ENCODE measurements around the gene KLHL17. TPM values are rescaled to one million over a fixed set of nuclear protein-coding genes. Genes with fewer than 3 reads are reported as not detected.
A peak's percentile ranks its signal among the peaks of the same experiment; 100 is the strongest.

KLHL17 gene
- total and polyA plus RNA-seq, 5 donors from 2014 or later, result 1.5 to 28.4 (median 1.6) TPM

GRCh38 chr1:997713-997992 is 37.3 kb downstream of the KLHL17 start:
- H3K9me3 ChIP-seq (ENCODE audit: control insufficient read depth in 2 of 2, low read length in 2 of 2), result no peaks in the 10 kb centered on the region
- Mint-ChIP-seq H3K36me3 (no peaks in the 10 kb centered on the region), H3K4me1 (peaks cover 0 to 22% (median 5%) of the 10 kb centered on the region in 4 donors), H3K27ac (no peak overlapping the region), H3K9me3 (peaks cover 0 to 4% (median 0%) of the 10 kb centered on the region in 7 donors), H3K4me3 (no peak overlapping the region), H3K27me3 (peaks cover 41% of the 10 kb centered on the region)
- H3K36me3 ChIP-seq (ENCODE audit: control insufficient read depth, insufficient read depth, low read length), result no peaks in the 10 kb centered on the region
- H3K4me3 ChIP-seq (ENCODE audit: low read depth, low read length), result no peak overlapping the region
- H3K4me1 ChIP-seq (ENCODE audit: control insufficient read depth, insufficient read depth, low read length, poor library complexity, severe bottlenecking), result peaks cover 38% of the 10 kb centered on the region
- DNase-seq (no peak), ATAC-seq (ENCODE audit: low read depth in 2 of 2) (no peak)
- no peak overlapping the region for H3K27ac ChIP-seq (ENCODE audit: insufficient read depth, low read length, poor library complexity, severe bottlenecking)
- H3K27me3 ChIP-seq (ENCODE audit: control insufficient read depth, insufficient read depth, low read length), result no peaks in the 10 kb centered on the region

GRCh38 chr1:997993-998744 is 37.8 kb downstream of the KLHL17 start:
- Histone ChIP-seq H3K4me3 (ENCODE audit: low read depth, low read length) (no peak overlapping the region), H3K27me3 (ENCODE audit: control insufficient read depth, insufficient read depth, low read length) (no peaks in the 10 kb centered on the region), H3K4me1 (ENCODE audit: control insufficient read depth, insufficient read depth, low read length, poor library complexity, severe bottlenecking) (peaks cover 38% of the 10 kb centered on the region), H3K27ac (ENCODE audit: insufficient read depth, low read length, poor library complexity, severe bottlenecking) (no peak overlapping the region), H3K9me3 (ENCODE audit: control insufficient read depth in 2 of 2, low read length in 2 of 2) (no peaks in the 10 kb centered on the region), H3K36me3 (ENCODE audit: control insufficient read depth, insufficient read depth, low read length) (no peaks in the 10 kb centered on the region)
- peaks cover 0 to 21% (median 4%) of the 10 kb centered on the region in 4 donors for H3K4me1 Mint-ChIP-seq
- peaks cover 46% of the 10 kb centered on the region for H3K27me3 Mint-ChIP-seq
- ATAC-seq (ENCODE audit: low read depth in 2 of 2) (no peak), DNase-seq (no peak)
- H3K36me3 Mint-ChIP-seq, result no peaks in the 10 kb centered on the region
- H3K4me3 Mint-ChIP-seq, result peak overlapping the region in 1 of 4 donors; percentile 78
- peaks cover 0 to 4% (median 0%) of the 10 kb centered on the region in 7 donors for H3K9me3 Mint-ChIP-seq
- H3K27ac Mint-ChIP-seq, result no peak overlapping the region

GRCh38 chr1:998745-998994 is 38.3 kb downstream of the KLHL17 start:
- no peak overlapping the region for H3K4me3 Mint-ChIP-seq
- H3K36me3 Mint-ChIP-seq, result no peaks in the 10 kb centered on the region
- peaks cover 38% of the 10 kb centered on the region for H3K4me1 ChIP-seq (ENCODE audit: control insufficient read depth, insufficient read depth, low read length, poor library complexity, severe bottlenecking)
- ATAC-seq (ENCODE audit: low read depth in 2 of 2) (no peak), DNase-seq (no peak)
- no peak overlapping the region for H3K27ac ChIP-seq (ENCODE audit: insufficient read depth, low read length, poor library complexity, severe bottlenecking)
- no peak overlapping the region for H3K4me3 ChIP-seq (ENCODE audit: low read depth, low read length)
- H3K4me1 Mint-ChIP-seq, result peaks cover 0 to 21% (median 4%) of the 10 kb centered on the region in 4 donors
- H3K27ac Mint-ChIP-seq, result no peak overlapping the region
- H3K9me3 Mint-ChIP-seq, result peaks cover 0 to 4% (median 0%) of the 10 kb centered on the region in 7 donors
- peaks cover 50% of the 10 kb centered on the region for H3K27me3 Mint-ChIP-seq
- no peaks in the 10 kb centered on the region for H3K27me3 ChIP-seq (ENCODE audit: control insufficient read depth, insufficient read depth, low read length)
- H3K9me3 ChIP-seq (ENCODE audit: control insufficient read depth in 2 of 2, low read length in 2 of 2), result no peaks in the 10 kb centered on the region
- no peaks in the 10 kb centered on the region for H3K36me3 ChIP-seq (ENCODE audit: control insufficient read depth, insufficient read depth, low read length)

- ATAC-seq (ENCODE audit: low read depth in 2 of 2), result peak in 1 of 2 donors; percentile 4
- H3K4me1 ChIP-seq (ENCODE audit: control insufficient read depth, insufficient read depth, low read length, poor library complexity, severe bottlenecking), result peaks cover 38% of the 10 kb centered on the region
Observed at GRCh38 chr1:998995-999724, 38.8 kb downstream of the KLHL17 start.

GRCh38 chr1:999725-1000356 is 39.5 kb downstream of the KLHL17 start, which contains the start of gene HES4:
TSS of gene HES4 (minus strand) at chr1:1000097. CDS start at chr1:999973, 124 bp downstream.
- Histone ChIP-seq H3K4me3 (ENCODE audit: low read depth, low read length) (no peak within 1 kb of the TSS), H3K36me3 (ENCODE audit: control insufficient read depth, insufficient read depth, low read length) (no peaks in the 10 kb centered on the region), H3K4me1 (ENCODE audit: control insufficient read depth, insufficient read depth, low read length, poor library complexity, severe bottlenecking) (peaks cover 41% of the 10 kb centered on the region), H3K9me3 (ENCODE audit: control insufficient read depth in 2 of 2, low read length in 2 of 2) (no peaks in the 10 kb centered on the region), H3K27me3 (ENCODE audit: control insufficient read depth, insufficient read depth, low read length) (peaks cover 6% of the 10 kb centered on the region), H3K27ac (ENCODE audit: insufficient read depth, low read length, poor library complexity, severe bottlenecking) (no peak within 1 kb of the TSS)
- H3K9me3 Mint-ChIP-seq, result peaks cover 0 to 5% (median 0%) of the 10 kb centered on the region in 7 donors
- peak within 1 kb of the TSS; percentile 57 to 86 (median 73) for H3K4me3 Mint-ChIP-seq
- DNase-seq (peak; percentile 31 to 52 (median 45)), ATAC-seq (ENCODE audit: low read depth in 2 of 2) (peak; percentile 43 to 46)
- H3K27me3 Mint-ChIP-seq, result peaks cover 50% of the 10 kb centered on the region
- peak within 1 kb of the TSS in 1 of 3 donors; percentile 95 for H3K27ac Mint-ChIP-seq
- H3K36me3 Mint-ChIP-seq, result no peaks in the 10 kb centered on the region
- peaks cover 0 to 25% (median 5%) of the 10 kb centered on the region in 4 donors for H3K4me1 Mint-ChIP-seq

More at GRCh38 chr1:998995-999724, 38.8 kb downstream of the KLHL17 start:
- no peak overlapping the region for H3K27ac ChIP-seq (ENCODE audit: insufficient read depth, low read length, poor library complexity, severe bottlenecking)
- Mint-ChIP-seq H3K36me3 (no peaks in the 10 kb centered on the region), H3K27me3 (peaks cover 50% of the 10 kb centered on the region), H3K9me3 (peaks cover 0 to 4% (median 0%) of the 10 kb centered on the region in 7 donors), H3K4me1 (peaks cover 0 to 21% (median 4%) of the 10 kb centered on the region in 4 donors), H3K27ac (no peak overlapping the region), H3K4me3 (peak overlapping the region in 3 of 4 donors; percentile 56 to 86 (median 68))
- H3K27me3 ChIP-seq (ENCODE audit: control insufficient read depth, insufficient read depth, low read length), result no peaks in the 10 kb centered on the region
- H3K4me3 ChIP-seq (ENCODE audit: low read depth, low read length), result no peak overlapping the region
- H3K9me3 ChIP-seq (ENCODE audit: control insufficient read depth in 2 of 2, low read length in 2 of 2), result no peaks in the 10 kb centered on the region
- H3K36me3 ChIP-seq (ENCODE audit: control insufficient read depth, insufficient read depth, low read length), result no peaks in the 10 kb centered on the region
- no peak for DNase-seq

GRCh38 chr1:1000357-1001056 is 40.1 kb downstream of the KLHL17 start:
- H3K27me3 ChIP-seq (ENCODE audit: control insufficient read depth, insufficient read depth, low read length), result peaks cover 9% of the 10 kb centered on the region
- Mint-ChIP-seq H3K4me1 (peaks cover 0 to 24% (median 8%) of the 10 kb centered on the region in 4 donors), H3K4me3 (peak overlapping the region; percentile 57 to 78 (median 73)), H3K27ac (peak overlapping the region in 1 of 3 donors; percentile 95), H3K27me3 (peaks cover 51% of the 10 kb centered on the region), H3K36me3 (no peaks in the 10 kb centered on the region), H3K9me3 (peaks cover 0 to 5% (median 0%) of the 10 kb centered on the region in 7 donors)
- no peak overlapping the region for H3K4me3 ChIP-seq (ENCODE audit: low read depth, low read length)
- no peaks in the 10 kb centered on the region for H3K9me3 ChIP-seq (ENCODE audit: control insufficient read depth in 2 of 2, low read length in 2 of 2)
- ATAC-seq (ENCODE audit: low read depth in 2 of 2) (peak in 1 of 2 donors; percentile 6), DNase-seq (peak; percentile 38 to 73 (median 60))
- no peaks in the 10 kb centered on the region for H3K36me3 ChIP-seq (ENCODE audit: control insufficient read depth, insufficient read depth, low read length)
- peaks cover 45% of the 10 kb centered on the region for H3K4me1 ChIP-seq (ENCODE audit: control insufficient read depth, insufficient read depth, low read length, poor library complexity, severe bottlenecking)
- H3K27ac ChIP-seq (ENCODE audit: insufficient read depth, low read length, poor library complexity, severe bottlenecking), result no peak overlapping the region

- H3K4me1 ChIP-seq (ENCODE audit: control insufficient read depth, insufficient read depth, low read length, poor library complexity, severe bottlenecking), result peaks cover 42% of the 10 kb centered on the region
- peak overlapping the region; percentile 57 to 78 (median 73) for H3K4me3 Mint-ChIP-seq
- no peak overlapping the region for H3K27ac ChIP-seq (ENCODE audit: insufficient read depth, low read length, poor library complexity, severe bottlenecking)
Observed at GRCh38 chr1:1001057-1001783, 40.8 kb downstream of the KLHL17 start.

More at GRCh38 chr1:1001057-1001783, 40.8 kb downstream of the KLHL17 start:
- DNase-seq (no peak), ATAC-seq (ENCODE audit: low read depth in 2 of 2) (no peak)
- Histone ChIP-seq H3K9me3 (ENCODE audit: control insufficient read depth in 2 of 2, low read length in 2 of 2) (no peaks in the 10 kb centered on the region), H3K27me3 (ENCODE audit: control insufficient read depth, insufficient read depth, low read length) (peaks cover 9% of the 10 kb centered on the region), H3K4me3 (ENCODE audit: low read depth, low read length) (no peak overlapping the region), H3K36me3 (ENCODE audit: control insufficient read depth, insufficient read depth, low read length) (no peaks in the 10 kb centered on the region)
- Mint-ChIP-seq H3K4me1 (peaks cover 0 to 20% (median 4%) of the 10 kb centered on the region in 4 donors), H3K27me3 (peaks cover 44% of the 10 kb centered on the region), H3K36me3 (no peaks in the 10 kb centered on the region), H3K27ac (peak overlapping the region in 1 of 3 donors; percentile 95), H3K9me3 (peaks cover 0 to 3% (median 0%) of the 10 kb centered on the region in 7 donors)

All from CD4-positive, CD25-positive, alpha-beta regulatory T cell (primary cell).